ENCODE results near the gene THSD7B.
"Not testable (repeated sequence)": the region's sequence is repeated elsewhere in the genome, so short reads cannot be mapped to it uniquely, and the experiment has no call there.

Gene THSD7B

DNA sequence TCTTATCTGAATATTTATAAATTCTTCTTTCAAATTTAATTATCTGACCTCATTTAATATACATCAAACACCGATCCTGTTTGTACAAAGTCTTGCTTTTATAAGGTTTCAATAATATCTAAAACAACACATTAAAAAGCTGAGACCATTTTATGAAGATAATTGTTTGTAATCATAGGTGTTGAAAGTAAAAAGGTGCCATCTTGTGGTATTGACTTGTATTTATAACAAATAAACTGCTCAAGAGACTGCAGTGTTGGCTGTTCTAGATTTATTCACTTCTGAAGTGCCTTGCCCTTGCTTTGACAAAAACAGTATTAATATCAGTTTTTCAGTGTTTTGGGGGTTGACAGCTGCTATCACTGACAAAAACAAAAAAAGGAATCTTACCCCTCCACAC is 912.1 kb downstream of the THSD7B start:
- no peak for DNase-seq (ENCODE audit: low read depth in 3 of 3)

GRCh38 chr2:137689549-137689948 is 924.2 kb downstream of the THSD7B start:
- no peak for DNase-seq (ENCODE audit: low read depth in 3 of 3)

DNA sequence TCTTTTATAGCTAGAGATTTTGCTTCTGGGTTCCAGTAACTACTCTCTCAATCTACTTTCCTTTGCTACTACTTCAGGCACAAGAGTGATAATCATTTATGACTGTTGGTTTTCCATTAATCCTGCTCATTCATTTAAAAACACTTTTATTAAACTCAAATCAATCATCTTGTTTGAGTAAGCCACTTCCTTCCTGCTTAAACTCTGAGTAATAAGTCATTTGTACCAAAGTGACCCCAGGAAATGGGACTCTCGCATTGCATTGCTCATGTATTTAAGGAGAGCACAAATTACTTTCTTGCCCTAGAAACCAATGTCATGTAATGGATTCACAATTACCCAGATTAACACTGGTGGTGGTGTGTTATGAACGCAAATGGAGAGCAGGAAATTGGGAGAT is 928.2 kb downstream of the THSD7B start:
- no peak for DNase-seq (ENCODE audit: low read depth in 3 of 3)

GRCh38 chr2:137696916-137697315 is 931.6 kb downstream of the THSD7B start:
- no peak for DNase-seq (ENCODE audit: low read depth in 3 of 3)

GRCh38 chr2:137700250-137700649 is 934.9 kb downstream of the THSD7B start:
- DNase-seq (ENCODE audit: low read depth in 3 of 3) = not testable (repeated sequence)

DNA sequence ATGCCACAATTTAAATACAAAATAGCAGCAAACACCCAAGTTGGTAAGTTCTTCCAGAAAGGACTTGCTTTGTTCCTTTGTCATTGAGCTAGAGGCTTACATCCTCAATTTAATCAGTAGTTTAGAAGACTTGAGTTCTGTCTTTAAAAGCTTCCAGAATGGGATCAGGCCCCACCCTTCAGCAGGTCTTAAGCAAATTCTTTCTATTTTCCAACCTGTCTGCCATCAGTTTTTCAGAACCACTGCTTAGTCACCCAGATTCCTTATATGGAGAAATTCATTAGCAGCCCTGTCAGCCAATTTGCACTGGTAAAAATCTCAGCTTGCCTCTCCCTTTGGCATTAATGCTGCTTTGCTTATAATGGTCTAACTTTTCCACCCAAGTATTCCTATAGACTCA is 935.3 kb downstream of the THSD7B start:
- DNase-seq (ENCODE audit: low read depth in 3 of 3) = no peak

DNA sequence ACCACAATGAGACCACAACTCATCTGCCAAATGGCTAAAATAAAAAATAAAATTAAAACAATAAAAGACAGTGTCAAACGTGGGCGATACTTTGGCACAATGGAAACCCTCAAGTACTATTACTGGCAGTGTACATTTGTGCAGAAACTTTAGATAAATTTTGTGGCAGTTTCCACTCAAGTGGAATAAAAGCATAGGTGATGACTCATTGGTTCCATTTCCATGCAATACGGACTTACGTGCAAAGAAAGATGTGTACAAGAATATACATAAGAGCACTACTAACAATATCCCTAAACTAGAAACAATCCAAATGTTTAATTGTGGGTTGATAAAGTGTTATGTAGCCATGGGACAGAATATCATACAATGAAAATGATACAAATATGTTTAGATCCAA is 940.0 kb downstream of the THSD7B start:
- DNase-seq (ENCODE audit: low read depth in 3 of 3) = no peak

- DNase-seq (ENCODE audit: low read depth in 3 of 3) = no peak
Observed at GRCh38 chr2:137706786-137707613, 941.7 kb downstream of the THSD7B start.

DNA sequence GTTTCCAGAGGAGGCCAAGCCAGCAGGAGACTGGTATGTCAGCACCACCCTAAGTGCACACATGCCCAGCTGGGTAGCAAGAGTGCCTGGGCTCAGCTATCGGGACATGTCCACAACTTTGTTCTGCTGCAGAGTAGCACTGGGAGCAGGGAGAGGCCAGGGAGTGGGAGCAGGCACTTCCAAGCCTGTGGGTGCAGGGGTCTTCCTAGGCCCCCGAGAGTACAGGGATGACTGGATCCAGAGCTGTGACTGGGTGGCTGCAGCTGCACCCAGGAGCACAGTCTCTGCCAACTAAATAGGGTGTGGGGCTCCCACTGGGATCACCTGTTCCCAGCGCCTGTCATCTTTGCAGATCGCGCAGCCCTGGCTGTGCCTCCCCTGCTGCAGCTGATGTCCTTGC is 943.0 kb downstream of the THSD7B start:
- no peak for DNase-seq (ENCODE audit: low read depth in 3 of 3)

DNA sequence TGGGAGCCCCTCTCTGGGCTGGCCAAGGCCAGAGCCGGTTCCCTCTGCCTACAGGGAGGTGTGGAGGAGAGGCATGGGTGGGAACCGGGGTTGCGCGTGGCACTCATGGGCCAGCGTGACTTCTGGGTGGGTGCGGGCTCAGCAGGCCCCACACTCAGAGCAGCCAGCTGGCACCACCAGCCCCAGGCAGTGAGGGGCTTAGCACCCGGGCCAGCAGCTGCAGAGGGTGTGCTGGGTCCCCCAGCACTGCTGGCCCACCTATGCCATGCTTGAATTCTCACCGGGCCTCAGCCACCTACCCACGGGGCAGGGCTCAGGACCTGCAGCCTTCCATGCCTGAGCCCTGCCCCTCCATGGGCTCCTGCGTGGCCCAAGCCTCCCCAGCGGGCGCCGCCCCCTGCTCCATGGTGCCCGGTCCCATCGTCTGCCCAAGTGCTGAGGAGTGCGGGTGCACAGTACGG is 950.4 kb downstream of the THSD7B start:
- no peak for DNase-seq (ENCODE audit: low read depth in 3 of 3)

- DNase-seq (ENCODE audit: low read depth in 3 of 3) = no peak
Observed at GRCh38 chr2:137718786-137719185, 953.4 kb downstream of the THSD7B start.

DNA sequence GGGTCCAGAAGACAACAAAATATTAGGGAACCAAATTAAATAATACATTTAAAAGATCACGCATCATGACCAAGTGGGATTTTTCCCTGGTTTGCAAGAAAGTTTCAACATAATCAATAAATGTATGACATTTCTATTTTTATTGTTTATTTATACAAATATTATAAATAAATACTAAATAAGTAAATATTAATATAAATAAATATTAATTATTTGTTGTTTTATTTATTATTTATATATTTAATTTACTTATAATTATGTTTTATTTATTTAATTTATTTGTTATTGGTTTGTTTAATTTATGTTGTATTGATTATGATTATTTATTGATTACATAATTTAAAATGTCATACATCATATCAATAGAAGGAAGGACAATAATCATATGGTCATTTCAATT is 956.4 kb downstream of the THSD7B start:
- no peak for DNase-seq (ENCODE audit: low read depth in 3 of 3)

- no peak for DNase-seq (ENCODE audit: low read depth in 3 of 3)
Observed at GRCh38 chr2:137724912-137725311, 959.6 kb downstream of the THSD7B start.

All from stimulated activated CD4-positive, alpha-beta T cell treated with anti-CD3 and anti-CD28 coated beads, TNF-alpha, amount 100 ng/mL, for 4 hours (primary cell).